GM21576 (cell line): ENCODE measurements around the gene NELFCD.
A peak's percentile ranks its signal among the peaks of the same experiment; 100 is the strongest.
"Not testable (repeated sequence)": the region's sequence is repeated elsewhere in the genome, so short reads cannot be mapped to it uniquely, and the experiment has no call there.

Experiments used
- ATAC-seq: cut with Tn5 transposase; IDR thresholded peaks from one replicate; pipeline ENCODE4 v1.9.1; 2021; ENCODE audit warnings: mild to moderate bottlenecking, moderate library complexity; ENCODE audit not compliant: unreplicated experiment

The NELFCD gene

DNA sequence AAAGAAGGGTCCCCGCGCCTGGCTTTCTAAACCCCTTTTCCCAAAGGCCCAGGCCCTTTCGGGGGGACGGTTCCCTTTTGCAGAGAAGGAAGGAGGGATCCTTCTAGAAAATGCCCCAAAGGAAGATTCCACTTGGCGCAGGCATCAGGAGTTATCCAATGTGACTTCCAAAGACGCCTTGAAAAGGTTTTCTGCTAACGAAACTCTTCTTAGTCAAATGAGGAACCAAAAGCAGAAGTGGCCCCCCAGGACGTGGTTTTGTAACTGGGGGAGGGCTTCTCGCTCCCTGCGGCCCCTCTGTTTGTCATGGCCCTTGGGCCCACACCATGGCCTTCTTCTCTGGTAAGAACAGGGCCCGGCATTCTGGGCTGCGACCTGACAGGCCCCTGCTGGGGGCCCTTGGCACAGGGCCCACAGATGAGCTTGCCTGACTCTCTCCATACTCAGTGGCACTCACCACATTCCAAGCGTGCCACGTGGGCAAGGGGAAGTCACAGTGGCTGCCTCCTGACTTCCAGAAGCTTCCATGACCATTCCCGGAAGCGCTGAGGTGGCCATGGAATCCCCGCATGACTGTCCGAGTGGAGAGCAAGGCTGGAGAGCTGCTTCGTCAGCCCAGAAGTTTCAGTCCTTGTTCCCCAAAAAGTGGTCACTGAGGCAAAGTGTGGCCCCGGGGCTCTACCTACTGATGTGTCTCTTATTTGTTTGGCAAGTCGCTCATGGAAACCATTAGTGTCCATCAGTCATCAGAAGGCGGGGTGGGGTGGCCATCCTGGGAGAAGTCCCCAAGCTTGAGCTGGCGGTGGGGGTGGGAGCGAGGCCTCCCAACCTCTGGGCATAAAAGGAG is 26.8 kb downstream of the NELFCD start:
- ATAC-seq, result peak; percentile 30

GRCh38 chr20:59008715-59009336 is 27.8 kb downstream of the NELFCD start:
- no peak for ATAC-seq

- no peak for ATAC-seq
Measured at GRCh38 chr20:59010321-59010994, 29.4 kb downstream of the NELFCD start.

DNA sequence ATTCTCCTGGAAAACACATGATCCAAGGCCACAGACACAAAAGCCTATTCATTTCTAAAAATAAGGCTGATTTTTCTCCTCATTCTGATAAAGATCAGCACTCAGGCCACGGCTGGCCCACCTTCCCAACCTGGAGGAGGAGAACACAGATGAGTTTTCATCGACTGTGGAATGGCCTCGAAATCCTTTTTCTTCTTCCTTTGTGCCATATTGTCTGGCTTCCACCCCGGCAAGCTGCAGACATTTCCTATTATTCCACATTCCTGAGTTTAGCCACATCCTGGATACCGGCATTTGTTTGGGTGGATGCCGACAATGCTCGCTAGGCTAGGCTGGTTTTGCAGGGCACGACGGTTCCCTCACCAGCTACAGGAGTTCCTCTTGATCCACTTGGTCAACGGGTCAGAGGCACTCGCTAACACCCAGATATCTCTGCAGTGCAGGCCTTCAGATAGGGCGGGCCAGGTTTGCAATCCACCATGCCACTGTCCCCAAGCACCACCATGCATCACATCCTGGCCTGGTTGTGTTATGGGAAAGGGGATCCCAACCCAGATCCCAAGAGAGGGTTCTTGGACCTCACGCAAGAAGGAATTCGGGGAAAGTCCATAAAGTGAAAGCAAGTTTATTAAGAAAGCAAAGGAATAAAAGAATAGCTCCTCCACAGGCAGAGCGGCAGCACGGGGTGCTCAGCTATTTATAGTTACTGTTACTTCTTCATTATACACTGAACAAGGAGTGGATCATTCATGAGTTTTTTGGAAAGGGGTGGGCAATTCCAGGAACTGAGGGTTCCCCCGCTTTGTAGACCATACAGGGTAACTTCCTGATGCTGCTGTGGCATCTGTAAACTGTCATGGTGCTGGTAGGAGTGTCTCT is 30.2 kb downstream of the NELFCD start:
- ATAC-seq, result no peak

DNA sequence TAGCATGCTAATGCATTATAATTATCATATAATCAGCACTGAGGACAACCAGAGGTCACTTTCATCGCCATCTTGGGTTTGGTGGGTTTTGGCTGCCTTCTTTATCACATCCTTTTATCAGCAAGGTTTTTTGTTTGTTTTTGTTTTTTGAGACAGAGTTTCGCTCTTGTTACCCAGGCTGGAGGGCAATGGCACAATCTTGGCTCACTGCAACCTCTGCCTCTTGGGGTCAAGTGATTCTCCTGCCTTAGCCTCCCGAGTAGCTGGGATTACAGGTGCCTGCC is 30.8 kb downstream of the NELFCD start:
- ATAC-seq, result not testable (repeated sequence)

- ATAC-seq, result no peak
Measured at GRCh38 chr20:59013031-59013951, 32.2 kb downstream of the NELFCD start.

DNA sequence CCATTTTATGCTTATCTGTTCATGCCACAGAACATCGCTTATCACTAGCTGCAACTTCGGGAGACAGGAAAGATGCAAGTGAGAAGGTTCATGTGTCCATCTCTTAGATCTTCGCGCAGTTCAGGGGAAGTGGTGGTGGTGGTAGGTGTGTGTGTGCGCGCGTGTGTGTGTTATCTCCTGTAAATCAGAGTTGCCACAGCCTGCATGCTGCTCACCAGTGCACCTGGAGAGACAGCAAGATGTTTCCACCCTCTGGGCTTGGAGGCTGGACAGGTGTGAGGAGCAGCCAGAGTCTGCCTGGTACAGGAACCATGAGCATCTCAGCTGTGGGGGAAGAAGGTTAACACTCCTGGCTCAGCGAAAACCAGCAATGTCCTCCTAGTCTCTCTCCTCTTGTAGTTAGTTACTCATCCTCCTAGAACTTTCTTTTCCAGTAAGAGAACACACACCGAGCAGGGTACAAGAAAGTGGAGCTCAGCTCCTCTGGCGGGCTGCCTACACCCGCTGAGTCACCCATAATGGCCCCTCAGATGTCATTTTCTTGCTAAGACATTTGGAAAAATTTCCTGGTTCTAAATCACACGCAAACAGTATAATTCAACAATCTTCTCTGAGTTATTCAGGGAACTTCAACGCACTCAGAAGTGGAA is 33.0 kb downstream of the NELFCD start:
- ATAC-seq, result no peak

DNA sequence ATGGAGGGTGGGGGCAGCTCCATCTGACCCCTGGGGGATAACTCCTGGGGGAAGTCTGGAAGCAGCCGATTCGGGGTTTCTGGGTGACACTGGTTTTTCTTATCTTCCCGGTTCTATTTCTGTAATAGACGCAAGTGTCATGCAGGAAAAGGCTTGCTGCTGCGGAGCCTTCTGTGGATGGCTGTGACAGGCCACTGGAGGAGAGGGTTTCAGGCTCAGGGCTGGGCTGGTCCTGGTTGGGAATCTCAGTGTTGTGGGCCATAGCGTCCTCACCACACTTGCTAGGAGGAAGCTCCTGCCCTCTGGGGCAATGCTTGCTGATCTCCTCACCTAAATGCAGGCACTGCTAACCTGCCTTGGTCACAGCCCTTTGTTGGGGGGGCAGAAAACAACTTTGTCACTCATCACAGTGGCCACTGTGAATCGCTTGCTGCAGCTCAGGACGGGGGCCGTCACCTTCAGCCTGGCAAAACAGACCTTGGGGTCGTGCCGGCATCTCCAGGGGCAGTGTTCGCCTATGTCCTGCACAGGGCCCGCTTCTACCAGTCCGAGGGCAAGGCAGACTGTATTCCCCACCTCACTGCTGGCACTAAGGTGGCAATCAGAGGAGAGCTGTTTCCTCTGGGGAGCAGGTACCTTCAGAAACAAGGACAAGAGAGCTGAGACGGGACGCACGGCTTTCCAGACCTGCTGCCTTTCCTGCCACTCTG is 33.8 kb downstream of the NELFCD start:
- ATAC-seq, result no peak

DNA sequence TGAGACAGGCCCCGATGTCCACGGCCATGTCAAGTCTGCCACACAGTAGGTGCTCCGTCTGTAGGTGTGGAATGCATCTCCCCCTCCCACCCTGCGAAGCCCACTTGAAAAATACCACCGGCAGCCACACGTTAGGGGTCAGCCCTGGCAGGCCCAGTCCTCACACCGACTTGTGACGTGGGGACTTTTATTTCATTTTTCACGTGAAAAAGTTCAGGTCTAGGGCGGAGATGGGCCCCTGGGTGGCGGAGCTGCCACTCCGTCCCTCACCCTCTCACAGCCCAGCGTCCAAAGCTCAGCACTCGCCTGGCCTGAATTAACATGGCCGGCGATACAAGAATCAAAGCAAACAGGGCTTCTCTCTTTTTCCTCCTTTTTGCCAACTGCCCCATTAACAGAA is 34.4 kb downstream of the NELFCD start:
- no peak for ATAC-seq

- ATAC-seq, result no peak
Measured at GRCh38 chr20:59015812-59016711, 35.0 kb downstream of the NELFCD start.

GRCh38 chr20:59016795-59017492 is 35.9 kb downstream of the NELFCD start:
- ATAC-seq, result no peak

GRCh38 chr20:59017493-59018231 is 36.6 kb downstream of the NELFCD start:
- no peak for ATAC-seq

- no peak for ATAC-seq
Measured at GRCh38 chr20:59018817-59019216, 37.8 kb downstream of the NELFCD start.

DNA sequence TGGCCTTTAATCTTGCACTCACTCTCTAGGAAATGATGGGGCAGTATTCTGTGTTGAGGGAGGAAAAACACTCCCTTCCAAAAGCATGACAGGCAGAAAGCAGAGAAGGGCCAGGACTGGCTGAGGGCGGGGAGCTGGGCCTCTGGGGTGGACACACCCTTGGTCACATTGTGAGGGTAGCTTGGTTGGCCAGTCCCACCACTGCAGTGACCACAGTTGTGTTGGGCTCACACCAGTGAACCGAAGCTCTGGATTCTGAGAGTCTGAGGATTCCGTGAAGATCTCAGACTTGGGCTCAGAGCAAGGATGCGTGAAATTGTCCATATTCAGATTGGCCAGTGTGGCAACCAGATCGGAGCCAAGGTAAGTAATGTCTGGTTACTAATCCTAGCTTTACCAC is 38.2 kb downstream of the NELFCD start, which contains the start of gene TUBB1:
Gene TUBB1, plus strand, starts transcription at position 213 of the 400 bp plus-strand sequence. Its CDS starts 94 bp downstream, at position 307.
- no peak for ATAC-seq

- no peak for ATAC-seq
Measured at GRCh38 chr20:59020938-59021551, 40.0 kb downstream of the NELFCD start.

- ATAC-seq, result no peak
Measured at GRCh38 chr20:59022754-59023153, 41.7 kb downstream of the NELFCD start.
